HEK293 (cell line): Measurements from ENCODE around the gene ANKH.

Experiments used
- YY1 ChIP-seq: fragments of 450-650 bp; formaldehyde crosslinking; IDR thresholded peaks from 2 replicates; pipeline ENCODE4 v1.5.1; 2018; ENCODE audit warnings: missing biosample characterization, missing genetic modification characterization
- ZNF121 ChIP-seq: fragments of 450-650 bp; formaldehyde crosslinking; IDR thresholded peaks from 2 replicates; pipeline ENCODE4 v1.5.1; 2016; ENCODE audit warnings: missing biosample characterization, missing genetic modification characterization
- ZNF664 ChIP-seq: fragments of 450-650 bp; formaldehyde crosslinking; IDR thresholded peaks from 2 replicates; pipeline ENCODE4 v1.5.1; 2016; ENCODE audit warnings: missing biosample characterization, missing genetic modification characterization
- TF ChIP-seq, protein P1 (sequence below): fragments of 450-650 bp; formaldehyde crosslinking; IDR thresholded peaks from 2 replicates; pipeline ENCODE4 v1.5.1; 2016; ENCODE audit warnings: missing biosample characterization, missing genetic modification characterization
- TF ChIP-seq, protein P2 (sequence below): IDR thresholded peaks from 2 replicates; pipeline ENCODE4 v1.6.1; 2011; ENCODE audit warnings: mild to moderate bottlenecking, low read depth, low read length, borderline replicate concordance

DNA sequence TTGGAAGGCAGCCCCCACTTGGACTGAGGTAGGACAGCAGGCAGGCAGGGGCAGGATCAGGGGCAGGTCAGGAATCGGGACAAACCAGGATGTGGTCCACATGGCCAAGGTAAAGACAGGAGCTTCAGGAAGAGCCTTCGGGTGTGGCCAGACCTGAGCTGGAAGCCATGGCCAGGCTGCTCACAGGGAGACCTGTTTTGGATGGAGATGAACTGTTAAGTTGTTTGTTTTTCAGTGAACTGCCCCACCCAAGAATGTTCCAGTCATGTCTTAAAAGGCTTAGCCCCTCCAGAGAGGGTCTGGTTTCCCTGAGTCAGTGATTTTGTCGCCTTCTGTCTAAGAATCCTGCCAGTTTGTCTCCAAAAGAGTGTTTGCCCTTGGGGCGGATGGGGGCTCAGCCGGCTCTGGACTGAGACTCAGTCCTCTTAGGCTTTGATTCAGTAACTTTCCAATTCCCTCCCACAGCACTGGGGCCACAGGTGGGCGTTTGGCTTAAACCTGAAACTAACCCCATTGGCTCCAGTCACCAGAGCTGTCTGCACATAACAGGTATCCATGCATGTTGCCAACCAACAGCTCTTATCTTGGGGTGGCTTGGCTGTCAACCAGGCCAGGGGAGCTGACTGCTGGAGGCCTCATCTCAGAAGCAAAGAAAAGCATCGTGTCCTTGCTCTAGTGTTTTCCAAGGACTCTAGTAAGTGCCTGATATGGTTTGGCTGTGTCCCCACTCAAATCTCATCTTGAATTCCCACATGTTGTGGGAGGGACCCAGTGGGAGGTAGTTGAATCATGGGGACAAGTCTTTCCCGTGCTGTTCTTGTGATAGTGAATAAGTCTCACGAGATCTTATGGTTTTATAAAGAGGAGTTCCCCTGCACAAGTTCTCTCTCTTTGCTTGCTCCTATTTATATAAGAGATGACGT, 11.3 kb upstream of the ANKH start:
- TF ChIP-seq, protein P1, sequence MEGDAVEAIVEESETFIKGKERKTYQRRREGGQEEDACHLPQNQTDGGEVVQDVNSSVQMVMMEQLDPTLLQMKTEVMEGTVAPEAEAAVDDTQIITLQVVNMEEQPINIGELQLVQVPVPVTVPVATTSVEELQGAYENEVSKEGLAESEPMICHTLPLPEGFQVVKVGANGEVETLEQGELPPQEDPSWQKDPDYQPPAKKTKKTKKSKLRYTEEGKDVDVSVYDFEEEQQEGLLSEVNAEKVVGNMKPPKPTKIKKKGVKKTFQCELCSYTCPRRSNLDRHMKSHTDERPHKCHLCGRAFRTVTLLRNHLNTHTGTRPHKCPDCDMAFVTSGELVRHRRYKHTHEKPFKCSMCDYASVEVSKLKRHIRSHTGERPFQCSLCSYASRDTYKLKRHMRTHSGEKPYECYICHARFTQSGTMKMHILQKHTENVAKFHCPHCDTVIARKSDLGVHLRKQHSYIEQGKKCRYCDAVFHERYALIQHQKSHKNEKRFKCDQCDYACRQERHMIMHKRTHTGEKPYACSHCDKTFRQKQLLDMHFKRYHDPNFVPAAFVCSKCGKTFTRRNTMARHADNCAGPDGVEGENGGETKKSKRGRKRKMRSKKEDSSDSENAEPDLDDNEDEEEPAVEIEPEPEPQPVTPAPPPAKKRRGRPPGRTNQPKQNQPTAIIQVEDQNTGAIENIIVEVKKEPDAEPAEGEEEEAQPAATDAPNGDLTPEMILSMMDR (tag by site-specific recombination) = no peak
- TF ChIP-seq, protein P2, sequence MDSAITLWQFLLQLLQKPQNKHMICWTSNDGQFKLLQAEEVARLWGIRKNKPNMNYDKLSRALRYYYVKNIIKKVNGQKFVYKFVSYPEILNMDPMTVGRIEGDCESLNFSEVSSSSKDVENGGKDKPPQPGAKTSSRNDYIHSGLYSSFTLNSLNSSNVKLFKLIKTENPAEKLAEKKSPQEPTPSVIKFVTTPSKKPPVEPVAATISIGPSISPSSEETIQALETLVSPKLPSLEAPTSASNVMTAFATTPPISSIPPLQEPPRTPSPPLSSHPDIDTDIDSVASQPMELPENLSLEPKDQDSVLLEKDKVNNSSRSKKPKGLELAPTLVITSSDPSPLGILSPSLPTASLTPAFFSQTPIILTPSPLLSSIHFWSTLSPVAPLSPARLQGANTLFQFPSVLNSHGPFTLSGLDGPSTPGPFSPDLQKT = no peak
- TF ChIP-seq ZNF664 (tag by site-specific recombination) = no peak
- TF ChIP-seq YY1 (tag by site-specific recombination) = no peak
- no peak for TF ChIP-seq ZNF121 (tag by site-specific recombination)
